NCI-H2227 (cell line): ENCODE data around the gene ITGA2.

Experiments
- DNase-seq: peaks from one replicate; lab custom pipeline; 2025; ENCODE audit not compliant: unreplicated experiment; lab: John Stamatoyannopoulos, UW

The ITGA2 gene

GRCh38 chr5:53017383-53017782 lies 28.2 kb downstream of the ITGA2 start:
- no peak for DNase-seq

GRCh38 chr5:53017794-53018391 lies 28.7 kb downstream of the ITGA2 start:
- DNase-seq = no peak

DNA sequence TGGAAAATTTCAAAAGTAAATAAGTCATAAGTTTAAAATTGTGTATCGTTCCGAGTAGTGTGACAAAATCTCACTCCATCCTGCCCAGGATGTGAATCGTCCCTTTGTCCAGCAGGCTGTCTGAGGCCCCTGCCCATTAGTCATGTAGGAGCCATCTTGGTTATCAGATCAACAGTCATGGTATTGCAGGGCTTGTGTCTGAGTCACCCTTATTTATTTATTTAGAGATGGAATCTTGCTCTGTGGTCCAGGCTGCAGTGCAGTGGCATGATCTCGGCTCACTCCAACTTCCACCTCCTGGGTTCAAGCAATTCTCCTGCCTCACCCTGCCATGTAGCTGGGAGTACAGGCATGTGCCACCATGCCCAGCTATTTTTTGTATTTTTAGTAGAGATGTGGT lies 30.2 kb downstream of the ITGA2 start:
- DNase-seq = no peak

- no peak for DNase-seq
Observed at GRCh38 chr5:53022930-53023511, 33.9 kb downstream of the ITGA2 start.

DNA sequence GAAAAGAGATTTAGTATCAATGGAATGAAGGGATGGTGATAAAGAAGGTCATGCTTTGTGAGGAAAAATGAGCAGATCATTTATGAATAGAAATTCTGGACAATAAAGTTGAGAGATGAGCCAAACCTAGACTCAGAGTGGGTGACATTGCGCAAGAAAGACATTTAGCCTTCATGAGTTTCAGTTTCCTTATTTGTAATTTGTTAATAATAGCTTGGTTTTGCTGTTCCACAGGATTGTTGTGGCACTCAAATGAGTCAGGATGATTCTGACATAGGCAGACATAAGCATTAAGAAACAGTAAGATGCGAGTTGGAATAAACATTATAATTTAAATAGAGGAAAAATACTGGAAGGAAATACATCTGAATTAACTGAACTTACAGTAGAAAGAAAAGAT lies 34.8 kb downstream of the ITGA2 start:
- DNase-seq = no peak

DNA sequence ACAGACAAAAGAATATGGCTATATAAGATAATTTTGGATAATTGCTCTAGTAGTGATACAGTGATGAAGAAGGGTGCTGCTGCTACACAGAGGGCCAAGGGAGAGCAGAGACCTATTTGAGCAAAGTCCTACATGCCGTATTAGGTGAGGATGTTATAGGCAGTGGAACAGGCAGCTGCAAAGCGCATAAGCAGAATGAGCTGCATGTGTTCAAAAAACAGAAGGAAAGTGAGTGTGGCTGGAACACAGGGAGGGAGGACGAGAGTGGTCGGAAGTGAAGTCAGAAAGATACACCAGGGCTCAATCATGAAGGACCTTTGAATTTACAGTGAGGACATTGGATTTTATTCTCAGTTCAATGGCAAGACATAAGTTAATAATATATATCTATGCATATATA lies 35.4 kb downstream of the ITGA2 start:
- no peak for DNase-seq

- no peak for DNase-seq
Observed at GRCh38 chr5:53025487-53025886, 36.3 kb downstream of the ITGA2 start.

DNA sequence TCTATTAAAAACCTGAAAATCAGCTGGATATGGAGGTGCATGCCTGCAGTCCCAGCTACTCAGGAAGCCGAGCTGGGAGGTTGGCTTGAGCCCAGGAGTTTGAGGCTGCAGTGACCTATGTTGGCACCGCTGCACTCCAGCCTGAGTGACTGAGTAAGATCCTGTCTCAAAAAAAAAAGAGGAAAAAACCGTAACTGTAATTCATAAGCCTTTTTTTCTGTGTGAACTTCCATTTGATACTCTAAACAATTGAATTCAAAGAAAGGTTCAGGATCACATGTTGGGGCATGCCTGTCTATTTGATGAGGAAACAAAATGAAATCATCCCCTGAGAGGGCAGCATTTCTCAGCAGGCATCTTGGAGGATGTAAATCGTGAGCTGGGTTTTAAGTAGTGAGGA lies 38.8 kb downstream of the ITGA2 start:
- no peak for DNase-seq

DNA sequence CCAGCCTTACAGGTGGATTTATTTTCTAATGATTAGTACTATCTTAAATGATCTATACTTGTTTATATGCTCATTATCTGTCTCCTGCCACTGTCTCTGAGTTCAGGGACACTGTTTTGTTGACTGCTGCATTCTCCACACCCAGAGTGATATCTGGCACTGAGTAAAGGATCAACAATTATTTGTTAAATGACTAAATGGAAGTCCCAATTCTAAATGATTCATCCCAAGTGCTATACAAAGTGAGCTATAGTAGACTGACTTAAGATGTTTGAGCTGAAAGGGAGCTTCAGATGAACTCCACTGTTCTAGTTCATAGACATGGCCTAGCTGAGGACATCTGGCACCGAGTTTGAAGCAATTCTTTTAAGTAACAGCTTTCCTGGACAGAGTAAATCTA lies 40.5 kb downstream of the ITGA2 start:
- DNase-seq = no peak

DNA sequence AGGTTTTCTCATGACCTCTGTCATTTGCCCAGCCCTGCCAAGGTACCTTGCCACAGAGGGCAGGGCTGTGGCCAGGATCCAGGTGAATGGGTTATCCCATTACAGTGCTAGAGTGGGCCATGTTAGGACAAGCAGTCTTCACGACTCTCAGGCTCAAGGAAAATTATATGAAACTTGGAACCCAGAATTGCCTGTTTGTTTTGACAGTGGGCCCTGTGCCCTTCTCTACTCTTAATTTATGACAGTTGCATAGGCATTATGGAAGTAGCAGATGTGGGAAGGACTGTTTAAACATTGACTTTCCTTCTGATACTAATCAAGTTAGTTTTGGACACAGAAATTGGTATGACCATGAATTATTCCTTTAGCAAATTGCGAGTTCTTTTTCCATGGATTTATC lies 41.7 kb downstream of the ITGA2 start:
- DNase-seq = no peak

DNA sequence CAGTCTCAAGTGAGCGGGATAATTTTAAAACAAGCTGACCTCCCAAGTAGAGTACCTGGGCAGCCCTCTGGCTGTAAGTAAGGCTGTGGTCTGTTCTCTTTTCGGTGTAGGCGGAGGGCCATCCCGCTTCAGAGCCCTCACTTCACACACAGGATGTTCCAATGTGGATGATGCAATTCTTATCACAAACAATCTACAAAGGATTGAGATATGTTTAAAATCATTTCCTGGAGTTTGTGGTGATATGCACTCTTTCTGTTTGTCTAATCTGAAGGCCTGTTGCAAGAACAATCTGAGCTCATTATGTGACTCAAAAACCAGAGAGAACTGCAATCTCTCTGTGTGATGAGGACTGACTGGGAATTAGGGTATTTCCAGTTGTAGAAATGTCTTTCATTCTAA lies 42.5 kb downstream of the ITGA2 start:
- no peak for DNase-seq

DNA sequence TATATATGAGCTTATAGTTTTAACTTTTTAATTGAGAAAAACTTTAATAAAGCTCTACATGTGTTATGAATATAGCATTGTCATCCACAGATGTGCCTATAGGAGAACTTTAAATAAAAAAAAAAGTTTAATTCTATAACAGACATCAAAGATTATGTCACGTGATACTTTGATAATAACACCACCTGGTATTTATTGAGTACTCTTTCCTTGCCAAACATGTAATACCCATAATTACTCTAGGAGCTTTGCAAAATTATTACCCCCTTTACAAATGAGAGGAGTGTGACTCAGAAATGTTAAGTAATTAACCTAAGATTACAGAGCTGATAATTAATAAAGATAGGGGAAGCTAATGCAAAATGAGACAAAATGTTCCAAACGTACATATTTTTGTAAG lies 43.0 kb downstream of the ITGA2 start:
- no peak for DNase-seq

GRCh38 chr5:53034832-53035231 lies 45.7 kb downstream of the ITGA2 start:
- no peak for DNase-seq

GRCh38 chr5:53035868-53036381 lies 46.8 kb downstream of the ITGA2 start:
- no peak for DNase-seq

DNA sequence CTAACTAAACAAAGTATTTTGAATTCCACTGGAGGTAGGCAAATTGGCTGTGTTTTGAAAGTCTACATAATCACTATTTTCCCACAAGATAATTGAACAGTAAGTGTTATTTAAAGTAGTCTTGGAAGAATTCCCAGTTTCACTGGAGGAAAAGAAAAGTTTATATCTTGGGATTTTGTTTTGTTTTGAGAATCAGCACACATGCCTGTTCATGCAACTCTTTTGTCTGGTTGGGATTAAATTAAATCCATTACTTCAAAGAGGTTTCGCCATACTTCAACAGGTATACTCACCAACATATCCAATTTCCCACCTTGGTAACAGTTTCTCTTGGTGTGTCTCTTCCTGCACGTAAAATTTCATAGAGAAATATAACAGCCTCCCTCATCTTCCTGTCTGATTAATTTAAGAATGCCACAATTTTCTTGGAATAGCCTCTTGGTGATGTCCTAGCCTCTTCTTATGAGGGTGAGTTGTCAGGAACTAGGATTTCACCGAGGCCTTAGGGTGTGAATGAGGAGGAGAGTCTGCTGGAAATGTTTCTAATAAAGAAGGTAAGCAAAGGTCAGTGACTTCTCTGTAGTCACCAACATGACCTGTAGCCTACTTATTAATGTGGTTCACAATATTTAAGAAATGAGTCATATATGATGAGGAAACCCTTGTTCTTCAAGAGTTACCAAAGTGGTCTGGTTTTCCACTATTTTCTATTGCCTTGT lies 48.1 kb downstream of the ITGA2 start:
- DNase-seq = peak; percentile 1

- no peak for DNase-seq
Observed at GRCh38 chr5:53038196-53038847, 49.2 kb downstream of the ITGA2 start.

DNA sequence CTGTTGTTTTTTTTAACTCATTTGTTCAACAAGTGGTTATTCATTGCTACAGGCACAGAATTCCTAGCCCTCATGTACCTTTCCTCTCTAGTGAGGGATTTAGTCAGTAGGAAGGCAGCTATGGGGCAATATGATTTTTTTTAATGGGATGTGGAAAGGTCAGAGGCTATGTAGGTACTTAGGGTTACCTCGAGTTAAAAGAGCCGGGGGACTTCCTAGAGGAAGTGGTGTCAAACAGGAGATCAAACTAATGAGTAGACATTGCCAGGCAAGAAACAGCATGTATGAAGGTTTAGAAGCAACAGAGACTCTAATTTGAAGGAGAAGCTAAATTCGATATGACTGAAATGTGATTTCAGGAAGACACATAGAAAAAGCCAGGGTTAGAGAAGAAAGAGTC lies 50.7 kb downstream of the ITGA2 start:
- no peak for DNase-seq

DNA sequence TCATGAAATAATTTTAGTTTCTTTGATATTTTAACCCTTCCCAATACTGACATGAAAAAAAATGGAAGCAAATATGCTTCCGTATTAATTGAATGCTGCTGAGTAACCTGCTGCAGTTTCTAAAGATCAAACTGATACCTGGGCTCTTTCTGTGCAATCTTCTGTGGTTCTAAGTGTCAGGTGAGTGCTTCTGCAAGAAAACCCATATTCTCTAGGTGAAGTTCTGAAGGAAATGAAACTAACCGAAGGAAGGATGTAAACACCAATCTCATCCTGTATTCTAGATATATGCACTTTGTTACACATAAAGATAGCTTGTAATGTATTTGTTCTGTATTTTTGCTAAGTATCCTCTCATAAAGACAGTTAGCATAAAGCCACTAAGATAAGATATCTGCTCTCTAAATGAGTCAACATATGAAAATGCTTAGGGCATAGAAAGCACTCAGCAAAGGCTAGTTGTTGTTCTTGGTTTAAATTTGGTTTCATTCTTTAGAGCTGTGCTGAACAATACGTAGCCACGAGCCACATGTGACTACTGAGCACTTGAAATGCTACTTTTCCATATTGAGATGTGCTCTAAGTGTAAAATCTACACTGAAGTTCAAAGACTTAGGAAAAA lies 52.0 kb downstream of the ITGA2 start:
- DNase-seq = no peak

DNA sequence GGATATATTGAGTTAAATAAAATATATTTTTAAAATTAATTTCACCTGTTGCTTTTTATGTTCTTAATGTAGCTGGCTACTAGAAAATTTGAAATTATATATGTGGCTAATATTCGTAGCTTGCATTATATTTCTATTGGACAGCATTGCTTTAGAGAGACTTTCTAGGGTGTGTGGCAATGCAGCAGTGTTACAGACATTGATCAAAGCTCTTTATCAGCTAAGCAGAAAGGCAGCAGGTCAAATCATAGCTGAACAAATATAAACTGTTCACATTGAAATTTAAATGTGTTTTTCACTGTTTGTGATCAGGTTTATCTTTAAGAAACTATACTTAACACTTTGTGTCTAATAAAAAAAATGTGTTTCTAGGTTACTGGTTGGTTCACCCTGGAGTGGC lies 52.6 kb downstream of the ITGA2 start:
- no peak for DNase-seq

DNA sequence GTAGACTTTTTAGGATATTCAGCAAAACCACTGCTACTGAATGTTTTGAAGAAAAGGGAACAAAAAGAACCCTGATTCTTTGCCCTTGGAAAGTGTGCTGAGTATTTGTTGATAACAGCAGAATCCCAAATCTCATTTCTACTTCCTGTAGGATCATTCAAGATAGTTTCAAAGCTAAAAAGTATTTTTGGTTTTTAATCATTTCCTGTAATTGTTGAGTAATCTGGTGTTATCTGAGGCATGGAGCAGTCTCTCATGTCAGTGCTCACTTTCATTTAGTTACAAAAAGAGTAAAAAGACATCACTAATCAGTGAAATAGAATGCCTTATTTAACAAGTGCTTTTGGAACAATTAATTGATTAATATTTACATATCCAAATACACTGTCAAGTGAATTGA lies 56.1 kb downstream of the ITGA2 start:
- no peak for DNase-seq

GRCh38 chr5:53048248-53048647 lies 59.1 kb downstream of the ITGA2 start:
- DNase-seq = no peak

- DNase-seq = no peak
Observed at GRCh38 chr5:53052499-53052898, 63.3 kb downstream of the ITGA2 start.
